SK-N-MC (cell line): Measurements from ENCODE around the gene SRSF9.

ENCODE experiments used
- EZH2 ChIP-seq: fragments of 200-600 bp; sonication (generic); IDR thresholded peaks from one replicate; pipeline ENCODE4 v1.6.1; 2017; ENCODE audit warnings: antibody characterized with exemption
- FOXP2 ChIP-seq: optimal IDR thresholded peaks from 2 replicates; pipeline ENCODE3; 2011; ENCODE audit warnings: mild to moderate bottlenecking, moderate library complexity; ENCODE audit not compliant: insufficient read depth; ENCODE audit errors: extremely low read length, control extremely low read depth
- POLR2AphosphoS5 ChIP-seq: IDR thresholded peaks from 2 replicates; pipeline ENCODE4 v1.6.1; 2012; ENCODE audit warnings: mild to moderate bottlenecking, low read depth, low read length, borderline replicate concordance

DNA sequence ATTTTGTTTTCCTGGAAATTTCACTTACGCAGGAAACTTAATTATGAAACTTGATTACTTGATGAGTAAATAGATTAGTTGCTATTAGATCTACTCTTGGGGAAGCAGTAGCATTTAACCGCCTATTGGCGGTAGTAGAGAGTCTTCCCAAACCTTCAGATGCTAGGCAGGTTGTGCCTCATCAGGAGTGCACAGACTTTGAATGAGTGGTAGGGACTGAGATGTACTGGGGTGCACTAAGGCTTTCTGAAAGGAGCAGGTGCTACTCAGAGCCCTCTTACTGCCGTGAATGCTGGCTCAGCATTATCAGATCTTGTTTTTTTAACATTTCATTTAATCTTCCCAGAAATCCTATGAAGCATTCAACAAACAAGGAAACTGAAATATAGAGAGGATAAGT lies 15.6 kb downstream of the SRSF9 start:
- TF ChIP-seq POLR2AphosphoS5 = no peak
- TF ChIP-seq EZH2 = no peak
- TF ChIP-seq FOXP2 = no peak
